CD4-positive, alpha-beta T cell (primary cell): ENCODE data around the gene RBM45. TPM values are rescaled to one million over a fixed set of nuclear protein-coding genes. Genes with fewer than 3 reads are reported as not detected.

ENCODE experiments used
- ATAC-seq: fragments of 200-7000 bp; cut with Tn5 transposase; one replicate; pipeline ENCODE4 v1.10.0; 2022; ENCODE audit warnings: mild to moderate bottlenecking; ENCODE audit not compliant: poor library complexity
- CTCF ChIA-PET: fragments of 350-600 bp; sonication (Branson Sonifier 250); formaldehyde crosslinking; loops from one replicate; lab custom pipeline; 2021; ENCODE audit warnings: antibody characterized with exemption, inconsistent platforms; lab: Charles Lee
- POLR2A ChIA-PET: fragments of 350-600 bp; sonication (Branson Sonifier 250); formaldehyde crosslinking; loops from one replicate; lab custom pipeline; 2021; ENCODE audit warnings: antibody characterized with exemption, inconsistent platforms; lab: Charles Lee
- DNase-seq, 14 experiments: peaks; one replicate each; pipeline ENCODE4 v3.0.0-alpha.2; 2013 to 2020; ENCODE audit warnings: mixed read lengths in 2 of 14
- H3K27ac ChIP-seq, 2 donors: one replicate each; pipeline versions ENCODE4 v1.5.1 to v1.7.0; 2013; ENCODE audit warnings: low read length in 2 of 2, low read depth in 1 of 2, mild to moderate bottlenecking in 1 of 2
- H3K27me3 ChIP-seq, 2 experiments: 1 replicate in 1 of 2; 2 replicates in 1 of 2; pipeline versions ENCODE4 v1.6.1 to v1.7.0; 2013; ENCODE audit warnings: low read length in 2 of 2, control low read depth in 1 of 2, mild to moderate bottlenecking in 1 of 2, moderate library complexity in 1 of 2; ENCODE audit not compliant: insufficient read depth in 2 of 2, control insufficient read depth in 1 of 2
- H3K36me3 ChIP-seq: one replicate; pipeline ENCODE4 v1.6.1; 2013; ENCODE audit warnings: low read length, control low read depth; ENCODE audit not compliant: insufficient read depth
- H3K4me1 ChIP-seq: one replicate; pipeline ENCODE4 v1.6.1; 2013; ENCODE audit warnings: low read length, control low read depth; ENCODE audit not compliant: insufficient read depth
- H3K4me3 ChIP-seq: one replicate; pipeline ENCODE4 v1.5.1; 2013; ENCODE audit warnings: mild to moderate bottlenecking, low read length, moderate library complexity
- H3K9me3 ChIP-seq, 2 experiments: 1 replicate in 1 of 2; 2 replicates in 1 of 2; pipeline versions ENCODE4 v1.6.1 to v1.7.0; 2013; ENCODE audit warnings: low read length in 2 of 2, mild to moderate bottlenecking in 2 of 2, control low read depth in 1 of 2, moderate library complexity in 1 of 2; ENCODE audit not compliant: control insufficient read depth in 1 of 2, insufficient read depth in 1 of 2
- H3K27ac Mint-ChIP-seq: one replicate; pipeline ENCODE4 v1.8.0; 2020; ENCODE audit warnings: mixed read lengths
- H3K27me3 Mint-ChIP-seq: one replicate; pipeline ENCODE4 v1.8.0; 2021; ENCODE audit warnings: mixed read lengths
- H3K36me3 Mint-ChIP-seq: one replicate; pipeline ENCODE4 v1.8.0; 2021; ENCODE audit warnings: low read depth, mixed read lengths
- H3K4me1 Mint-ChIP-seq: one replicate; pipeline ENCODE4 v1.8.0; 2021; ENCODE audit warnings: low read depth, mixed read lengths
- H3K4me3 Mint-ChIP-seq: one replicate; pipeline ENCODE4 v1.8.0; 2020; ENCODE audit warnings: mild to moderate bottlenecking, mixed read lengths
- H3K9me3 Mint-ChIP-seq: one replicate; pipeline ENCODE4 v1.8.0; 2020; ENCODE audit warnings: mixed read lengths
- intact Hi-C, 2 experiments: fragments of 100-400 bp; cut with DNase I in 1 of 2; cut with micrococcal nuclease in 1 of 2; formaldehyde crosslinking; loops; one replicate each; pipeline versions ENCODE4 v1.15.1 to v1.9.0; 2023 to 2025; cut with DNase I, micrococcal nuclease
- total RNA-seq, 174 experiments: library from RNA in 2 of 174; stranded (reverse) in 2 of 174; gene quantifications; one replicate each; pipeline ENCODE4 v1.2.3 and lab custom pipeline; 2021 to 2026
- TF ChIP-seq, protein P1 (sequence below): fragments of 200-600 bp; IDR thresholded peaks from one replicate; pipeline ENCODE4 v1.8.0; 2022; ENCODE audit warnings: antibody characterized with exemption, mild to moderate bottlenecking

Gene RBM45
- total RNA-seq, 2 experiments from 2014 or later = 6.9 to 9.5 TPM

DNA sequence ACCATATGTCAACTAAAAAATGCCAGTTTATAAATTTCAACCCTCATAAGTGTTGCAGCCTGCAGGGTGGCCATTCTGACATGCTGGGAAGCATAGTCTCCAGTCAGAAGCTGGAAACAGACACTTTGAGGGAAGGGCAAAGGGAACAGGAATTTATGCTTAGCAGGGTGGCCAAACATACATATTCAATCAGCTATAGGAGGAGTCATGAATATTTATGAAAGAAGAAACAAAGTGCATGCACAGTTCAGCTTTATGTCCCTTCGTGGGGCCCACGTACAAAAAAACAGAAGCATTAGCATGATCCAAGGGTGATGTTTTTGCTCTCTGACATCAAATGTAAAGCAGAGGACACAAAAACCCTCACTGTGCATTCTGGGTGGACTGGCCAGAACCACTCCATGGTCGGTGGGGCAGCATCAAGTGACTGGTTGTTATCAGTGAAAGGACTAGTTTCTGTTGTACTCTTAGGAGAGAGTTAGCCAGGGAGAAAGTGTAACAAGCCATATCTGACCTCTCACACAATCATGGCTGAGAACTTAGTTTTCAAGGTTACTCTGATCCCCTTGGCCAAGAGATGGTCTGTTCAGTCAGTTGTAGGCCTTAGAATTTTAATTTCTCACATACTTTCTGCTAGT lies 29.7 kb upstream of the RBM45 start:
- POLR2A ChIA-PET = no interaction called here
- no peak for ATAC-seq
- no peaks in the 10 kb centered on the region for H3K4me1 ChIP-seq
- CTCF ChIA-PET = no interaction called here
- Mint-ChIP-seq H3K27me3 (peaks cover 17% of the 10 kb centered on the region), H3K9me3 (no peaks in the 10 kb centered on the region), H3K27ac (no peak overlapping the region), H3K36me3 (no peaks in the 10 kb centered on the region), H3K4me1 (no peaks in the 10 kb centered on the region), H3K4me3 (no peak overlapping the region)
- no peak for DNase-seq
- H3K27me3 ChIP-seq = peaks cover 0 to 3% of the 10 kb centered on the region in 2 experiments
- H3K4me3 ChIP-seq = no peak overlapping the region
- no peaks in the 10 kb centered on the region for H3K9me3 ChIP-seq
- TF ChIP-seq, protein P1, sequence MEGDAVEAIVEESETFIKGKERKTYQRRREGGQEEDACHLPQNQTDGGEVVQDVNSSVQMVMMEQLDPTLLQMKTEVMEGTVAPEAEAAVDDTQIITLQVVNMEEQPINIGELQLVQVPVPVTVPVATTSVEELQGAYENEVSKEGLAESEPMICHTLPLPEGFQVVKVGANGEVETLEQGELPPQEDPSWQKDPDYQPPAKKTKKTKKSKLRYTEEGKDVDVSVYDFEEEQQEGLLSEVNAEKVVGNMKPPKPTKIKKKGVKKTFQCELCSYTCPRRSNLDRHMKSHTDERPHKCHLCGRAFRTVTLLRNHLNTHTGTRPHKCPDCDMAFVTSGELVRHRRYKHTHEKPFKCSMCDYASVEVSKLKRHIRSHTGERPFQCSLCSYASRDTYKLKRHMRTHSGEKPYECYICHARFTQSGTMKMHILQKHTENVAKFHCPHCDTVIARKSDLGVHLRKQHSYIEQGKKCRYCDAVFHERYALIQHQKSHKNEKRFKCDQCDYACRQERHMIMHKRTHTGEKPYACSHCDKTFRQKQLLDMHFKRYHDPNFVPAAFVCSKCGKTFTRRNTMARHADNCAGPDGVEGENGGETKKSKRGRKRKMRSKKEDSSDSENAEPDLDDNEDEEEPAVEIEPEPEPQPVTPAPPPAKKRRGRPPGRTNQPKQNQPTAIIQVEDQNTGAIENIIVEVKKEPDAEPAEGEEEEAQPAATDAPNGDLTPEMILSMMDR = no peak
- intact Hi-C loops = no loop called here
- no peaks in the 10 kb centered on the region for H3K36me3 ChIP-seq
- no peak overlapping the region for H3K27ac ChIP-seq

DNA sequence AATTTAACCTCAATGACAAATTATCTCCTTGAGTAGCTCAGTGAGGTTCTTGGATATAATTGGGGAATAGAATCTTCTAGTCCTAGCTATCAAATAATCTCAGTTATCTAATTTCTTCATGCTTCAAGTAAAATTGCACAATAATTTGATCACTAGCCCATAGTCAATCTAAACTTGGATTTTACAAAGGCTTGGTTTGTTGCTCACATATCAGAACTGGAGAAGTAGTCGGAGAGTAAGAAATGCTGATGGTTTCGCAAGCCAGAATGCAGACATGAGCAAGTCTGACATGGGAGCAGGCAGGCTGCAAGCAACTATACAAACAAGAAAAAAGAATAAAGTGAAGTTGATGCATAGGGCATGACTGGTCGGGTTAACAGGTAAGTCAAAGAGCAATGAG lies 28.0 kb upstream of the RBM45 start:
- no peaks in the 10 kb centered on the region for H3K36me3 ChIP-seq
- Mint-ChIP-seq H3K4me3 (no peak overlapping the region), H3K36me3 (no peaks in the 10 kb centered on the region), H3K27me3 (peaks cover 11% of the 10 kb centered on the region), H3K4me1 (no peaks in the 10 kb centered on the region), H3K9me3 (no peaks in the 10 kb centered on the region), H3K27ac (no peak overlapping the region)
- H3K27ac ChIP-seq = no peak overlapping the region
- no peak for ATAC-seq
- ChIA-PET POLR2A (no interaction called here), CTCF (no interaction called here)
- intact Hi-C loops = no loop called here
- no peaks in the 10 kb centered on the region for H3K9me3 ChIP-seq
- no peak for DNase-seq
- TF ChIP-seq, protein P1 = no peak
- H3K27me3 ChIP-seq = peaks cover 0 to 3% of the 10 kb centered on the region in 2 experiments
- no peak overlapping the region for H3K4me3 ChIP-seq
- H3K4me1 ChIP-seq = no peaks in the 10 kb centered on the region

DNA sequence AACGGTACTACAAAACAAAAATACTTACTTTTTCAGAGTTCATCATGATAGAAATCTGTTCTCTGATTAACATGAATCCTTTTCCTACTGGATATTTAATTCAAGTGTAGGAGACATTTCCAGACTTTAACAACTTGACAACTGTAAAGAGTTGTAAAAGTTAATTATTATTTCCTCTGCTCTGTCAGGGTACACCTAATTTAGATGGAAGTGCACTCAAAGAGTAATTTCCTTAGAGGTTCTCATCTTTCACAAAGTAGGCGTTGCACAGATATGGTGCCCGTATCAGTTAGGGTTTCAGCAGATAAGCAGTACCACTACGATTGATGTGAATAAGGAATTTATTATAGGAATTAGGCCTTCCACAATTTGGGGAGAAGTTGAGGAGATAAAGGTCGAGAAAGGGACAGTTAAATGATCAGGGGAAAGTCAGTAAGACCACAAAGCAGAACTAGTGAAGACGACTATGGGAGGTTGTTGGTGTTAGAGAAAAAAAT lies 23.4 kb upstream of the RBM45 start:
- ChIA-PET CTCF (no interaction called here), POLR2A (no interaction called here)
- Histone ChIP-seq H3K4me3 (no peak overlapping the region), H3K27me3 (peaks cover 0 to 6% of the 10 kb centered on the region in 2 experiments), H3K27ac (no peak overlapping the region), H3K4me1 (no peaks in the 10 kb centered on the region), H3K9me3 (no peaks in the 10 kb centered on the region), H3K36me3 (no peaks in the 10 kb centered on the region)
- H3K27ac Mint-ChIP-seq = no peak overlapping the region
- TF ChIP-seq, protein P1 = no peak
- no peak overlapping the region for H3K4me3 Mint-ChIP-seq
- peaks cover 17% of the 10 kb centered on the region for H3K27me3 Mint-ChIP-seq
- H3K4me1 Mint-ChIP-seq = no peaks in the 10 kb centered on the region
- H3K9me3 Mint-ChIP-seq = no peaks in the 10 kb centered on the region
- ATAC-seq = no peak
- H3K36me3 Mint-ChIP-seq = no peaks in the 10 kb centered on the region
- DNase-seq = no peak
- intact Hi-C loops = no loop called here
